Measurements from ENCODE around the gene SLCO3A1. TPM values are rescaled to one million over a fixed set of nuclear protein-coding genes. Genes with fewer than 3 reads are reported as not detected.

SLCO3A1 gene
- total and polyA plus RNA-seq, 4 donors: 1.6 to 3.6 (median 2.4) TPM

DNA sequence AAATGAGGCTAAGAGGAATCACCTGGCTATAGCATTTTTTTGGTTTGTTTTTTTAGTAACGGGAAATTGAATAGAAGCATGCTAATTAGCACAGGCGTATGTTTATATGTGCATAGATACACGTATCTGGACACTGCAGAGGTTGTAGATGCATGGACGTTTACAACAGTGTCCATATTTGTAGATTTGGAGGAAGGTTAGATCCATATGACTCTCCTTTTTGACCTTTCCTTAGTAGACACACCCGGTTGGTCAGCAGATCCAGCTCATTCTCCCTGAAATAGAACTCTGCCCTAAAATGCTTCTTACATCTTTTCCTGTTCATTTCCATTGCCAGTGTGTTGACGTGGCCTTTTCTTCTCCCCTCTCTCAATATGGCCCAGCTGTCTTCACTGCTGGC is 60.1 kb downstream of the SLCO3A1 start:
- WGBS: 76% methylated on average over 6 of the region's 6 CpGs
- no peak overlapping the region for H3K4me3 ChIP-seq (ENCODE audit: low read depth in 1 of 3, low read length in 3 of 3)
- H3K27ac ChIP-seq (ENCODE audit: low read depth in 1 of 2, low read length in 2 of 2): no peak overlapping the region
- H3K4me1 ChIP-seq (ENCODE audit: control insufficient read depth in 4 of 4, insufficient read depth in 4 of 4, low read length in 3 of 4): no peaks in the 10 kb centered on the region
- no peaks in the 10 kb centered on the region for H3K36me3 ChIP-seq (ENCODE audit: control insufficient read depth in 4 of 4, insufficient read depth in 3 of 4, low read depth in 1 of 4, low read length in 3 of 4)
- TF ChIP-seq FOXA1 (IDR thresholded peaks at IDR 0.05) (no peak), ZBTB33 (IDR thresholded peaks at IDR 0.05) (no peak), HNF4A (conservative IDR thresholded peaks at IDR 0.05) (no peak), JUND (IDR thresholded peaks at IDR 0.05) (no peak), GABPA (IDR thresholded peaks at IDR 0.05 in 1 of 2, conservative IDR thresholded peaks at IDR 0.05 in 1 of 2) (no peak), SP1 (IDR thresholded peaks at IDR 0.05) (no peak), TAF1 (conservative IDR thresholded peaks at IDR 0.05) (no peak), FOXA2 (IDR thresholded peaks at IDR 0.05) (no peak), HNF4G (IDR thresholded peaks at IDR 0.05) (no peak), RXRA (IDR thresholded peaks at IDR 0.05) (no peak)
- TF ChIP-seq, protein P1, sequence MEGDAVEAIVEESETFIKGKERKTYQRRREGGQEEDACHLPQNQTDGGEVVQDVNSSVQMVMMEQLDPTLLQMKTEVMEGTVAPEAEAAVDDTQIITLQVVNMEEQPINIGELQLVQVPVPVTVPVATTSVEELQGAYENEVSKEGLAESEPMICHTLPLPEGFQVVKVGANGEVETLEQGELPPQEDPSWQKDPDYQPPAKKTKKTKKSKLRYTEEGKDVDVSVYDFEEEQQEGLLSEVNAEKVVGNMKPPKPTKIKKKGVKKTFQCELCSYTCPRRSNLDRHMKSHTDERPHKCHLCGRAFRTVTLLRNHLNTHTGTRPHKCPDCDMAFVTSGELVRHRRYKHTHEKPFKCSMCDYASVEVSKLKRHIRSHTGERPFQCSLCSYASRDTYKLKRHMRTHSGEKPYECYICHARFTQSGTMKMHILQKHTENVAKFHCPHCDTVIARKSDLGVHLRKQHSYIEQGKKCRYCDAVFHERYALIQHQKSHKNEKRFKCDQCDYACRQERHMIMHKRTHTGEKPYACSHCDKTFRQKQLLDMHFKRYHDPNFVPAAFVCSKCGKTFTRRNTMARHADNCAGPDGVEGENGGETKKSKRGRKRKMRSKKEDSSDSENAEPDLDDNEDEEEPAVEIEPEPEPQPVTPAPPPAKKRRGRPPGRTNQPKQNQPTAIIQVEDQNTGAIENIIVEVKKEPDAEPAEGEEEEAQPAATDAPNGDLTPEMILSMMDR (IDR thresholded peaks at IDR 0.05; ENCODE audit: low read depth, low read length, missing input control): no peak
- TF ChIP-seq, protein P2, sequence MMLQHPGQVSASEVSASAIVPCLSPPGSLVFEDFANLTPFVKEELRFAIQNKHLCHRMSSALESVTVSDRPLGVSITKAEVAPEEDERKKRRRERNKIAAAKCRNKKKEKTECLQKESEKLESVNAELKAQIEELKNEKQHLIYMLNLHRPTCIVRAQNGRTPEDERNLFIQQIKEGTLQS (IDR thresholded peaks at IDR 0.05): no peak
- DNase-seq (ENCODE audit: low spot score): no peak
- H3K27me3 ChIP-seq (ENCODE audit: control insufficient read depth in 4 of 4, insufficient read depth in 4 of 4, low read length in 3 of 4): no peaks in the 10 kb centered on the region
- no peak overlapping the region for H3K9ac ChIP-seq (ENCODE audit: low read depth in 1 of 2, low read length in 2 of 2)
- H3K9me3 ChIP-seq (ENCODE audit: control insufficient read depth in 4 of 4, low read length in 3 of 4): no peaks in the 10 kb centered on the region

DNA sequence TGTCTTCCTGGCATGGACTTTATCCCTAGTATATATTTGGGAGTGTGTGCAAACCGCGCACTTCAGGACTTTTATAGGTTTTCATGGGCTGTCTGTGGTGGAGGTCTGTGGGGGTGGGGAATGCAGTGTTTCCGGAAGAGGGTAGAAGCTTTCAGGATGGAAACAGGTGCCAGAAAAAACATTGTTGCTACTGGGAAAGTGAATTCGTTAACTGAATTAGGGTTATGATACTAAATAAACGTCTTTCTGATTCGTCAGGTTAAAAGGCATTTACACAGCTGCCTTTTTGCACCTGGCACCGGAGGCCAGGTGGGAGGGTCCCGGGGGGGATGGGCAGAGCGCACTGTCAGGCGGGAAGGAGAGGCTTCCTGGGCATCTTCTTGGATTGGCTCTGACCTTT is 62.1 kb downstream of the SLCO3A1 start:
- Histone ChIP-seq H3K4me3 (ENCODE audit: low read depth in 1 of 3, low read length in 3 of 3) (no peak overlapping the region), H3K9ac (ENCODE audit: low read depth in 1 of 2, low read length in 2 of 2) (no peak overlapping the region), H3K4me1 (ENCODE audit: control insufficient read depth in 4 of 4, insufficient read depth in 4 of 4, low read length in 3 of 4) (no peaks in the 10 kb centered on the region), H3K36me3 (ENCODE audit: control insufficient read depth in 4 of 4, insufficient read depth in 3 of 4, low read depth in 1 of 4, low read length in 3 of 4) (no peaks in the 10 kb centered on the region), H3K27me3 (ENCODE audit: control insufficient read depth in 4 of 4, insufficient read depth in 4 of 4, low read length in 3 of 4) (no peaks in the 10 kb centered on the region), H3K27ac (ENCODE audit: low read depth in 1 of 2, low read length in 2 of 2) (no peak overlapping the region), H3K9me3 (ENCODE audit: control insufficient read depth in 4 of 4, low read length in 3 of 4) (no peaks in the 10 kb centered on the region)
- no peak for DNase-seq (ENCODE audit: low spot score)
- WGBS: 74% methylated on average over 10 of the region's 10 CpGs
- TF ChIP-seq EGR1 (IDR thresholded peaks at IDR 0.05; ENCODE audit: low read depth in 2 of 2) (no peak), ZBTB33 (IDR thresholded peaks at IDR 0.05) (no peak), FOXA2 (IDR thresholded peaks at IDR 0.05) (no peak), GABPA (IDR thresholded peaks at IDR 0.05 in 1 of 2, conservative IDR thresholded peaks at IDR 0.05 in 1 of 2) (no peak), RAD21 (IDR thresholded peaks at IDR 0.05) (no peak), HNF4A (conservative IDR thresholded peaks at IDR 0.05) (no peak), JUND (IDR thresholded peaks at IDR 0.05) (no peak), RXRA (IDR thresholded peaks at IDR 0.05) (no peak), REST (IDR thresholded peaks at IDR 0.05) (no peak), FOXA1 (IDR thresholded peaks at IDR 0.05) (no peak)
- TF ChIP-seq, protein P3, sequence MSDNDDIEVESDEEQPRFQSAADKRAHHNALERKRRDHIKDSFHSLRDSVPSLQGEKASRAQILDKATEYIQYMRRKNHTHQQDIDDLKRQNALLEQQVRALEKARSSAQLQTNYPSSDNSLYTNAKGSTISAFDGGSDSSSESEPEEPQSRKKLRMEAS (IDR thresholded peaks at IDR 0.05): no peak
- TF ChIP-seq, protein P2 (IDR thresholded peaks at IDR 0.05): no peak
